COR-L47 (cell line): Measurements from ENCODE around the gene LAMTOR4.
A peak's percentile ranks its signal among the peaks of the same experiment; 100 is the strongest.
"Not testable (repeated sequence)": the region's sequence is repeated elsewhere in the genome, so short reads cannot be mapped to it uniquely, and the experiment has no call there.

Source experiments
- DNase-seq: peaks from one replicate; lab custom pipeline; 2025; lab: John Stamatoyannopoulos, UW

Gene LAMTOR4

DNA sequence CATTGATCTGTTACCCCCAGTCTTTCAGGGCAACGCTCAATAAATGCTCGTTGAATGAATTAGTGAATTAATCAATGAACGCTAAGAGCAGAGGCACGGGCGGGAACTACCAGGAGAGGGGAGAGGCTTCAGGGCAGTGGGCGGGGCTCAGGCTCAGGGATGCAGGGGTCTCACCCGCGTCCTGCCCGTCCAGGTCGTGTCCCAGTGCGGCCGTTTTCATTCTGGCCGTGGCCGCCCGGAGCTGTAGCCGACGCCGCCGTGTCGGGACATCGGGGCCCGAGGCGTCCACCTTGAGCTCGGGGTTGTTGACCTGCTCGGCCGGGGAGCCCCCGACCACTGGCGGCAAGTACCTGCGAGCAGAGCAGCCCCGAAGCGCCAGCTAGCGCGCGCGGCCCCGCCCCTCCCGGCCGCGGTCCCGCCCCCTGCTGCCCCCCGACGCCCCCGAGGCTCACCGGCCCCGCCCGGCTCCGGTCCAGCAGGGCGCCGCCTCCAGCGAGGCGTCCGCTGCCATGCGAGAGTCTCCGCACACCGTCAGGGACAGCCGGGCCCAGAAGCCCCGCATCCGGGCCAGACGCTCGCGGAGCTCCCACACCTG, 22.5 kb downstream of the LAMTOR4 start:
- peak; percentile 20 for DNase-seq

GRCh38 chr7:100171840-100172239, 23.1 kb downstream of the LAMTOR4 start:
- DNase-seq = no peak

GRCh38 chr7:100173806-100174495, 25.2 kb downstream of the LAMTOR4 start:
- no peak for DNase-seq

- no peak for DNase-seq
Measured at GRCh38 chr7:100174582-100174981, 25.9 kb downstream of the LAMTOR4 start.

DNA sequence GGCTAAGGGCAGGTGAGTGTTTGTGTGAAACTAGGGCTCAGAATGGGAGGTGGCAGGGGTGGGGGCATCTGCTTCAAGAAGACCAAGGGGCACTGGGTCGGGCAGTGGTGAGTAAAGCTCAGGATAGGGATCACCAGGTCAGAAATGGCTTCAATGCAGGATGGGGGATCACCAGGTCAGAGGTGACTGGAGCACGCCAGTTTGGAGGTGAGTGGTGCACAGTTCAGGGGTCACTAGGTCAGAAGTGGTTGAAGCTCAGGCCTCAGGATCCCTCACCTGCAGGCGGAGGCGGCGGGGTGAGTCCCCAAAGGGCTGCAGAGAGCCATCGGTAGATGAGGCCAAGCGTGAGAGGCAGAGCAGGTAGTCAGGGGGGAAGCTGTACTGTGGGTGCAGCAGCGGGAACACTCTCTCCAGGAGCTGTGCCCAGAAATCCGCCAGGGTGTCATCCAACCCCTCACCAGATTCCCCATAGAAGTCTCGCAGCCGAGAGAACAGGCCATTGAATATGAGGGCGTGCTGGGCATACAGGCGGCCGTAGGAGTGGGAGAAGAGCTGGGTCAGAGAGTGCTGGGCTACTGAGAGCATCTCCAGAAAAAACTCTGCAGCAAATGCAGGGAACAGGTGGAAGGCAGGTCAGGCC, 26.7 kb downstream of the LAMTOR4 start:
- no peak for DNase-seq

GRCh38 chr7:100176096-100177044, 27.7 kb downstream of the LAMTOR4 start:
- no peak for DNase-seq

- peak; percentile 94 for DNase-seq
Measured at GRCh38 chr7:100177045-100178001, 28.6 kb downstream of the LAMTOR4 start, which contains the start of the genes GPC2 and STAG3. TSS of gene GPC2 (minus strand) at chr7:100177381. CDS start at chr7:100177199, 182 bp downstream. TSS of gene STAG3 (plus strand) at chr7:100177918. CDS start at chr7:100180557, 2,639 bp downstream.

GRCh38 chr7:100180084-100180483, 31.4 kb downstream of the LAMTOR4 start:
- not testable (repeated sequence) for DNase-seq

- DNase-seq = not testable (repeated sequence)
Measured at GRCh38 chr7:100182616-100183015, 33.9 kb downstream of the LAMTOR4 start.

GRCh38 chr7:100183090-100183489, 34.4 kb downstream of the LAMTOR4 start:
- DNase-seq = not testable (repeated sequence)

DNA sequence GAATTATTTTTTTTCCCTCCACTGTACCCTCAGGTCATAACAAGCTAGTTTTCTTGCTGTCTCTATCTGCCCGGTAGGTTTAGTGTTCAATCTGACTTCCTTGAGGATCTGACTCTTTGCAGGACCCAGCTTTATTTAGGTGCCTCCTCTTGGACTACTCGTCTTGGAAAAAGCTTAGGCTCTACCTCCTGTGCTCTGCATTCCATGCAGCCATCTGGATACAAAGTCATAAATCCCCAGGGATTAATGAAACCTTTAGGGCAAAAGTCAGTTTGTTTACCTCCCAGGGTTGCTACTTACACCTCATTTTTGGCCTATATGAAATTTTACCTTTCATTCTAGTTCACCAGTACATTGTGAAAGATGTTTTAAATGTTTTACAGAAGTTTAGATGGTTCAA, 37.0 kb downstream of the LAMTOR4 start:
- DNase-seq = no peak

GRCh38 chr7:100189061-100189460, 40.3 kb downstream of the LAMTOR4 start:
- DNase-seq = no peak

DNA sequence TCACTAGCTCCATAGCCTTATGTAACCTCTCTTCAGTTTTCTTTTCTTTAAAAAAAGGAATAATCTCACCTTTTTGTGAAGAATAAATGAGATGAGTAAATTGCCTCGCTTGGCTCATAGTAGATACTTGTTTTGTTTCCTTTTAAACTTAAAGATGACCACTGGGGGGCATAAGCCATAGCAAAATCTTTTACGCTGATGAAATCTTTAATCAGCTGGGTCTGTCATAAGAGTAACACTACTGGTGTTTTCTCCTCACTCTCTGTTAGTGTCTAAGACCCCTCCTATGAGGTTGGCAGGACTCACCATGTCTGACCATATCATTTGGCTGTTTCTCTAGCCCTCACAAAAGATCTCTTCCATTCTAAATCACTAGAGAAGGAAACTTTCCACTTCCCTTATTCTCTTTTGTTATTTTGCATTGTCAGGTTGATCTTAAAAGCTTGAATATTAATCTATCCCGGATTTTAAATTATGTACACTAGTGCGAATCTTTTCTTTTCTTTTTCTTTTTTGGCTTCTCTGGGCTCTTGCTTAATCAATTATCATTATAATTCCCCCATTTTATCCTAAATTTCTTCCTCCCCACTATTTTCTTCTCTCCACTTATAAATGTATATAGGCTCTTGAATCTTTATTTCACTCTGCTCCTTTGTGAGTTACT, 41.5 kb downstream of the LAMTOR4 start:
- DNase-seq = peak; percentile 5

DNA sequence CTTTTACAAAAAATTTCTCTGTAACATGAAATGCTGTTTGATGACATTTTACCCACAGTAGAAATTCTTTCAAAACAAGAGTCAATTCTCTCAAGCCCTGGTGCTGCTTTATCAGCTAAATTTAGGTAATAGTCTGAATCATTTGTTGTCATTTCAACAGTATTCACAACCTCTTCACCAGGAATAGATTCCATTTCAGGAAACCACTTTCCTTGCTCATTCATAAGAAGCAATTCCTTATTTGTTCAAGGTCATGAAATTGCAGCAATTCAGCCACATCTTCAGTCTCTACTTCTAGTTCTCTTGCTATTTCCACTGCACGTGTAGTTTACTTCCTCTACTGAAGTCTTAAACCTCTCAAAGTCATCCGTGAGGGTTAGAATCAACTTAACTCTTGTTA, 43.1 kb downstream of the LAMTOR4 start:
- DNase-seq = no peak

GRCh38 chr7:100192281-100192862, 43.7 kb downstream of the LAMTOR4 start:
- not testable (repeated sequence) for DNase-seq

DNA sequence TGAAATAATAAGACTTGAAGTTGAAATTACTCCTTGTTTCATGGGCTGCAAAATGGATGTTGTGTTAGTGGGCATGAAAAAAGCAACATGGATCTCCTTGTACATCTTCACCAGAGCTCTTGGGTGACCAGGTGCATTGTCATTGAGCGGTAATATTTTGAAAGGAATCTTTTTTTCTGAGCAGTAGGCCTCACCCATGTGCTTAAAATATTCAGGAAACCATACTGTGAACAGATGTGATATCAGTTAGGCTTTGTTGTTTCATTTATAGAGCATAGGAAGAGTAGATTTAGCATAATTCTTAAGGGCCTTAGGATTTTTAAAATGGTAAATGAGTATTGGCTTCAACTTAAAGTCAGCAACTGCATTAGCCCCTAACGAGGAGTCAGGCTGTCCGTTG, 44.3 kb downstream of the LAMTOR4 start:
- DNase-seq = no peak

GRCh38 chr7:100195222-100195621, 46.5 kb downstream of the LAMTOR4 start:
- DNase-seq = no peak

DNA sequence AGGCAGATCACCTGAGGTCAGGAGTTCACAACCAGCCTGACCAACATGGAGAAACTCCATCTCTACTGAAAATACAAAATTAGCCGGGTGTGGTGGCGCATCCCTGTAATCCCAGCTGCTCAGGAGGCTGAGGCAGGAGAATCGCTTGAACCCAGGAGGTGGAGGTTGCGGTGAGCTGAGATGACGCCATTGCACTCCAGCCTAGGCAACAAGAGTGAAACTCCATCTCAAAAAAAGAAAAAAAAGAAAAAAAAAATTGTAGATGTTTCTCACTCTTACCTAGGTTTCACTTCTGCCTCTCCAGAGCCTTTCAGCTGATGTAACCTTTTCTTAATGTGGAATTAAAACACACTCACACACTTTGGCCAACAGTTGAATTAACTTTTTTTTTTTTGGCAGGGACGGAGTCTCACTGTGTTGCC, 47.2 kb downstream of the LAMTOR4 start:
- not testable (repeated sequence) for DNase-seq

DNA sequence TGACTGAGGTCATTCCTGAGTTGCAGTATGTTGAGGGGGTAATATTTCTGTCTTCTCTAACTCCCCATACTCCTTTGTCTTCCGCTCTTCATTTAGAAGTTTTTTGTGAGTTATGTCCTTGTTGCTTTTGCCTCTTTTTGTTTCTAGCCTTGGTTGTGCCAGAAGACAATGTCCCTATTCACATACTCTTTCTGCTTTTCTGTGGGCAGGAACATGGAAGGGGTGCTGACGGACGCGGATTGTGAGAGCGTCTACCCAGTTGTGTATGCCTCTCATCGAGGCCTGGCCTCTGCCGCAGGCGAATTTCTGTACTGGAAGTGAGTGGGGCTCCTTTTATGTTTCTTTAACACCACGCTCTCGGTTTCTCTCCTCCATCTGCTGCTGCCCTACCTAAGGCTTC, 49.5 kb downstream of the LAMTOR4 start:
- no peak for DNase-seq

DNA sequence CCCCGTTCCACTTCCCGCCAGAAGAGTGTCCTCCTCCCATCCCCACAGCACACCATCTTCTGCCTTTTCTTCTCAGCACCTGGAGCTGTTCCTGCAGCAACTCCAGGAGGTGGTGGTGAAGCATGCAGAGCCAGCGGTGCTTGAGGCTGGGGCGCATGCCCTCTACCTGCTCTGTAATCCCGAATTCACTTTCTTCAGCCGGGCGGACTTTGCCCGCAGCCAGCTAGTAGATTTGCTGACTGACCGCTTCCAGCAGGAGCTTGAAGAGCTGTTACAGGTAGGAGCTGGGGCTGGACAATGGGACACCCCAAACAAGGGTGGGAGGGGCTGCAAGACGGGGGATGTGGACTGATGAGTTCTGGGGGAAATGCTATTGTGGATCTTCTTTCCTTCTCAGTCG, 52.0 kb downstream of the LAMTOR4 start:
- no peak for DNase-seq
